SK-N-DZ (cell line): ENCODE measurements around the gene LLGL2.
A peak's percentile ranks its signal among the peaks of the same experiment; 100 is the strongest.
"Not testable (repeated sequence)": the region's sequence is repeated elsewhere in the genome, so short reads cannot be mapped to it uniquely, and the experiment has no call there.

Experiments used
- DNase-seq: peaks from one replicate; pipeline ENCODE4 v3.0.0-alpha.2; 2015; ENCODE audit warnings: low spot score

The LLGL2 gene

DNA sequence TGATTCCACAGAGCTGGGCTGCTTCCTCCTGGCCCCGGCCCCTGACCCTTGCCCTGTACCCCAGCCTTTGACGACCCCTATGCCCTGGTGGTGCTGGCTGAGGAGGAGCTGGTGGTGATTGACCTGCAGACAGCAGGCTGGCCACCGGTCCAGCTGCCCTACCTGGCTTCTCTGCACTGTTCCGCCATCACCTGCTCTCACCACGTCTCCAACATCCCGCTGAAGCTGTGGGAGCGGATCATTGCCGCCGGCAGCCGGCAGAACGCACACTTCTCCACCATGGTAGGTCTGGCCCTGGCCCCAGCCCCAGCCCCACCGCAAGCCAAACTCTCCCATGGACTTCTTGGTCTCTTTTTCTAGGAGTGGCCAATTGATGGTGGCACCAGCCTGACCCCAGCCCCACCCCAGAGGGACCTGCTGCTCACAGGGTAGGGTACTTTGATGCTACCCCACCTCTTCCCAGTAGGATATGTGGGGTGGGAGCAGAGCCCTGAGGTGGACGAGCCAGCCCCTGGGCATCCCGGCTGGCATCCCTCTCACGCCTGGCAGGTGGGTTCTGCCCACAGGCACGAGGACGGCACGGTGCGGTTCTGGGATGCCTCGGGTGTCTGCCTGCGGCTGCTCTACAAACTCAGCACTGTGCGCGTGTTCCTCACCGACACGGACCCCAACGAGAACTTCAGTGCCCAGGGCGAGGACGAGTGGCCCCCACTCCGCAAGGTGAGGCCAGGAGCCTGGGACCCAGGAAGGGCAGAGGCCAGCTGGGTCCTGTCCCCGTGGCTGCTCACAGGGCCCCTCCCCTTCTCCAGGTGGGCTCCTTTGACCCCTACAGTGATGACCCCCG lies 43.1 kb downstream of the LLGL2 start:
- no peak for DNase-seq

DNA sequence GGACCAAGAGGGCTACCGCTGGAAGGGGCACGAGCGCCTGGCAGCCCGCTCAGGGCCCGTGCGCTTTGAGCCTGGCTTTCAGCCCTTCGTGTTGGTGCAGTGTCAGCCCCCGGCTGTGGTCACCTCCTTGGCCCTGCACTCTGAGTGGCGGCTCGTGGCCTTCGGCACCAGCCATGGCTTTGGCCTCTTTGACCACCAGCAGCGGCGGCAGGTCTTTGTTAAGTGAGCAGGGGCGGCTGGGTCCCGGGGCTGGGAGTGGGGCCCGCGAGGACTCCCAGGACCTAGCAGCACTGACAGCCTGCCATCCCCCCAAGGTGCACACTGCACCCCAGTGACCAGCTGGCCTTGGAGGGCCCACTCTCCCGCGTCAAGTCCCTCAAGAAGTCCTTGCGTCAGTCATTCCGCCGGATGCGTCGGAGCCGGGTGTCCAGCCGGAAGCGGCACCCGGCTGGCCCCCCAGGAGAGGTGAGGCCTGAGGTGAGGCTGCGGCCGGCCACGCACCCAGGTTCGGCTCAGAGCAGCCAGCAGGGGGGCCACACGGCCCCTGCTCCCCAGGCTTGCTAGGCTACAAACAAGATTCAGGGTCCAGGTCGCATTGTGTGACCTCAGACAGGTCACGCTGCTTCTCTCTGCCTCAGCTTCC lies 44.7 kb downstream of the LLGL2 start:
- no peak for DNase-seq

DNA sequence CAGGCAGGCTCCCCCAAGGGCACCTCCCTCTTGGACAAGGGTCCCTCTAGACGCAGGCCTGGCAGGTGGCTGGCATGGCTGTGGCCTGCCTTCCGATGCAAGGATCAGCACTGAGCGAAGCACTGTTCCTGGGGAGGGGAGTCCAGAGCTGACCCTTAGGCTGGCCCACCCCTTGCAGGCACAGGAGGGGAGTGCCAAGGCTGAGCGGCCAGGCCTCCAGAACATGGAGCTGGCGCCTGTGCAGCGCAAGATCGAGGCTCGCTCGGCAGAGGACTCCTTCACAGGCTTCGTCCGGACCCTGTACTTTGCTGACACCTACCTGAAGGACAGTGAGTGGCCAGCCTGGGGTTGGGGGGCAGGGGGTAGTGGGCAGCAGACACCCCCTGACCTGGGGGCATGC lies 45.3 kb downstream of the LLGL2 start:
- DNase-seq, result no peak

DNA sequence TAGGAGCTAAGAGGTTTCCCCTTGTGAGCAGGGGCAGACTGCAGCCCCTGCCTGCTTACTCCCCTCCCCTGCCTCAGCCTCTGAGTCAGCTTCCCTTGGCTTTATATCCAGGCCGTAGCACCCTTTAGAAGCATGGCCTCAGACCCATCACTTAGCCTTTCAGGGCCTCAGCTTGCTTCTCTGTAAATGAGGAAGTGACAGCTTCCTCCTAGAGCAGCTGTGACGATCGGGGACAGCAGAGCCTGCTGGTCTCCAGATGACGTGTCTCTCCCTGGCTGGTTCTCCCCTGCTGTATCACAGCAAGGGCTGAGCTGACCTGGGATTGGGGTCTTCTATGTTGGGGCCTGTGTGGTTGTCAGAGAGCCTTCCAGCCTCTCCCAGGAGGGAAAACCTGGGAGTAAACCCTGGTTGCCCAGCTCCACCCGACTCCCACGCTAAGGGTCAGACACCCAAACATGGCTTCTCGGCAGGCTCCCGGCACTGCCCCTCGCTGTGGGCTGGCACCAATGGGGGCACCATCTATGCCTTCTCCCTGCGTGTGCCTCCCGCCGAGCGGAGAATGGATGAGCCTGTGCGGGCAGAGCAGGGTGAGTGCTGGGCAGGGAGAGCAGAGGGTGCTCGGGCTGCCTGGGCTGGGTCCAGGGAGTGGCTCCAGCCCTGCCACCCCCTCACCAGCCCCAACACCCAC lies 45.8 kb downstream of the LLGL2 start:
- no peak for DNase-seq

DNA sequence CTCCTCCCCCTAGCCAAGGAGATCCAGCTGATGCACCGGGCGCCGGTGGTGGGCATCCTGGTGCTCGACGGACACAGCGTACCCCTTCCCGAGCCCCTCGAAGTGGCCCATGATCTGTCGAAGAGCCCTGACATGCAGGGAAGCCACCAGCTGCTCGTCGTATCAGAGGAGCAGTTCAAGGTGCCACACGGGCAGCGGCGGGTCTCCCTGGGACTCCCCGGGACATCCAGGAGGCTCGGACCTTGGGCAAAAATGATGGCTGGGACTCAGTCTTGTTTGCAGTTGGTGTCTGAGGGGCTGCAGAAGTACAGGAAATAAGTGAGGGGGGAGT lies 46.4 kb downstream of the LLGL2 start:
- no peak for DNase-seq

DNA sequence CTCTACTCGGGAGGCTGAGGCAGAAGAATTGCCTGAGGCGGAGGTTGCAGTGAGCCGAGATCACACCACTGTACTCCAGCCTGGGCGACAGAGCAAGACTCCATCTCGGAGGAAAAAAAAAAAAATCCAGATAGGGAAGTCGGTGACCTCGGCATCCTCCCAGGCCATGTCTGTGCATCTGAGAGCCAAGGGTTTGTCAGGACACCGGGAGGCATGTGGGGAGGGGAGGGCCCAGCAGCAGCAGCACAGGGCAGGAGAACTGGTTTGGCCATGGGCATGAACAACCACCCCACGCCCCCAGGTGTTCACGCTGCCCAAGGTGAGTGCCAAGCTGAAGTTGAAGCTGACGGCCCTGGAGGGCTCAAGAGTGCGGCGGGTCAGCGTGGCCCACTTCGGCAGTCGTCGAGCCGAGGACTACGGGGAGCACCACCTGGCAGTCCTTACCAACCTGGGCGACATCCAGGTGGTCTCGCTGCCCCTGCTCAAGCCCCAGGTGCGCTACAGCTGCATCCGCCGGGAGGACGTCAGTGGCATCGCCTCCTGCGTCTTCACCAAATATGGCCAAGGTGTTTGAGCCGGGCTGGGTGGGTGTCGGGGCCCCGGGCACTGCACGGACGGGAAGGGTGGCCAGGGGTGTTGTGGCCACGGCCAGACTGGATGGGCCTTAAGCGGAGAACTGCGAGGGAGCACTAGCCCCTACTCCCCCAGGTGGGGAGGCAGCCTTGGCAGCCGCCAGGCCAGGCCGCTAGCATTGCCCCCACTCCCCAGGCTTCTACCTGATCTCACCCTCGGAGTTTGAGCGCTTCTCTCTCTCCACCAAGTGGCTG lies 47.4 kb downstream of the LLGL2 start:
- DNase-seq, result no peak

DNA sequence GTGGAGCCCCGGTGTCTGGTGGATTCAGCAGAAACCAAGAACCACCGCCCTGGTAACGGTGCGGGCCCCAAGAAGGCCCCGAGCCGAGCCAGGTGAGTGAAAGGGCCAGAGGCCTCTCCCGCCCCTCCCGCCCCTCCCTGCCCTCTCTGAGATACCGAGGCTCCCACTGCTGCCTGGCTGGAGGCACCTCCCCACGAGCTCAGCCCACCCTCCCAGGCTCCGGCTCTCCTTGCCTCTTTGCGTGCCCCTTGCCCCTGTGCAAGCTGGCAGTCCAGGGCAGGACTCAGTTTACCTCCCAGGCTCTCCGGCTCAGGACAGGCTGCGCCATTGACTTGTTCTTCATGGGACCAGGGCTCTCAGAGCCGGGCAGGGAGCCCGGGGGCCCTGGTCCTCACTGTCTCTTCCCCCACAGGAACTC lies 48.1 kb downstream of the LLGL2 start:
- no peak for DNase-seq

DNA sequence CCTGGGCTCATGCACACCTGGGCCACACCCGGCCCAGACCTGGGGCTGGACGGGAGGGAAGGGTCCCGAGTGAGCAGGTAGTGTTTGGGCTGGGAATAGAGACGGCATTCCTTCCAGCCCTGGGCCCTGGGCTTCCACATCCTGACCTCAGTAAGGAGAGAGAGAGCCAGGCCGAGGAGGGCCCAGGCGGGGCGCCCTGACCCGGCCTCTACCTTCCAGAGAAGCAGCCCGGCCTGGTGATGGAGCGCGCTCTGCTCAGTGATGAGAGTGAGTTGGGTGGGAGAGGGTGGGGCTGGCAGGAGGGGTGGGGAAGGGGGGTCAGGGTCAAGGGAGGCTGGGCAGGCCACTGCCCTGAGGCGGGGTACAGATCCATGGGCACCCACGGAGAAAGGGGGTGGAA lies 48.5 kb downstream of the LLGL2 start:
- no peak for DNase-seq

DNA sequence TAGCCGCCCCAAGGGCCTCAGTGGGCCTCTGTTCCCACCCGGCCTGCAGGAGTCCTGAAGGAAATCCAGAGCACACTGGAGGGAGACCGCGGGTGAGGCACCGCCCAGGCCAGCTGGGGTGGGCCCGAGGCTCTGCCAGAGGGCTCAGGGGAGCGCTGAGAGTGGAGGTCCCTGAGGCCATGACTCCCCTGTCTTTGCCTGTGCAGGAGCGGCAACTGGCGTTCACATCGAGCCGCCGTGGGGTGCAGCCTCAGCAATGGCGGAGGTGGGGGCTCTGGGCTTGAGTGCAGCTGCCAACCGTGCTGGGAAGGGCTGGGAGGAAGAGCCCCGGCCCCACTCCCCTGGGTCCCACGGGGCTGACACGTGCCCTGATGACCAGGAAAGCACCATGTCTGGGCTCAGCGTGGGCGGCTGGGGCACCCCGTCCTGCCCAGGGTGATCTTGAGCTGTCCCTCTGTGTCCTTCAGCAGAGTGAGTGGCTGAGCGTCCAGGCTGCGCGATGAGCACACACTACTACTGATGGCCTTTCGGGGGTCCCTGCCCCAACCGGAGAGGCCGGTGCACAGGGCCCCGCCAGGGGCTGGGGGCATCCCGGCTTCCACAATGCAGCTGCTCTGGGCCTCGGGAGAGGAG lies 49.0 kb downstream of the LLGL2 start:
- no peak for DNase-seq

DNA sequence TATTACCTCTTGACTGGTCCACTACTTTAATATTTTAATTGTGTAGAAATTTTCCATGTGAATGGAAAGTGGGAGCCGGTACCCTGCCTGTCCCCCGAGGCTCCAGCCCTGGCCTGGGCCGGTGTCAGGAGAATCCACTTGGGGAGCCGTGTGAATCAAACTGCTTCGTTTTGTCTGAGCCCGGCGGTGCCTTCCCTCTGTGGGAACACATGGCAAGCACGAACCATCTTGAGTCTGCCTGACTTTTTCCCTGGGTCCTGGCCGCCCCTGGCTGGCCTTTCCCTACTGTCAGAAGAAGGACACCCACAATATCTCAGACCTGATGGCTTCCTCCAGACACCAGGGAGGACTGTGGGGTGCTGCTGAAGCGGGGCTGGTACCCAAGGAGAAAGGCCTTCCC lies 49.7 kb downstream of the LLGL2 start:
- DNase-seq, result no peak

DNA sequence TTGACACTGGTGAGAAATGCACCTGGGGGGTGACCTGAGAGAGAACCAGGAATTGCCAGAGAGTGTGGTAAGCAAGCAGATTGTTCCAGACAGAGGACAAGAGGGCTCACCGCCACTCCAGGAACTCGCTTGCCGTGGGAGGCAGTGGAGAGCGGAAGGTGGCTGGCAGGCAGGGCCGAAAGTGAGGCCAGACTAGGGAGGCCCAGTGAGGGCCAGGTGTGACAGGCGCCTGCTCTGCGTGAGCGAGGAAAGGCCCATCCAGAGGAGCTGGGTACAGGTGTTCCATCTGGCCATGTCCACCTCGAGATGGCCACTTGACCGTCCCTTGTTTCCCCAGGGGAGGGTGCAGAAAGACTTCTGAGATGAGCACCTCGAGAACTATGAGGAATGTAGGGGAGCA lies 50.2 kb downstream of the LLGL2 start:
- DNase-seq, result no peak

DNA sequence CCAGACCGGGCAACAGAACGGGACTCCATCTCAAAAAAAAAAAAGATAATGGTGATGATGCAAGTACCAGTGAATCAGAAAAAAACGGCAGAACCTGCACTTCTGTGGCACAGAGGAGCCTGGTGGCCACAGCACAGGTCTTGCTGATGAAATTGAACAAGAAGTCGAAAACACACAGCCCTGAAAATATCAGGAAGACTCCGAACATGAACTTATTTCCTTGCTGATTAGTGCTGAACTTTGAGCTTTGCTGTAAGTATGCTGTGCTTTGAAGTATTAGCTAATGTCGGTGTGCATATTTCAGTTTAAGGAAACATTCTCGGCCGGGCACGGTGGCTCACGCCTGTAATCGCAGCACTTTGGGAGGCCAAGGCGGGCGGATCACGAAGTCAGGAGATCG lies 51.2 kb downstream of the LLGL2 start:
- no peak for DNase-seq

DNA sequence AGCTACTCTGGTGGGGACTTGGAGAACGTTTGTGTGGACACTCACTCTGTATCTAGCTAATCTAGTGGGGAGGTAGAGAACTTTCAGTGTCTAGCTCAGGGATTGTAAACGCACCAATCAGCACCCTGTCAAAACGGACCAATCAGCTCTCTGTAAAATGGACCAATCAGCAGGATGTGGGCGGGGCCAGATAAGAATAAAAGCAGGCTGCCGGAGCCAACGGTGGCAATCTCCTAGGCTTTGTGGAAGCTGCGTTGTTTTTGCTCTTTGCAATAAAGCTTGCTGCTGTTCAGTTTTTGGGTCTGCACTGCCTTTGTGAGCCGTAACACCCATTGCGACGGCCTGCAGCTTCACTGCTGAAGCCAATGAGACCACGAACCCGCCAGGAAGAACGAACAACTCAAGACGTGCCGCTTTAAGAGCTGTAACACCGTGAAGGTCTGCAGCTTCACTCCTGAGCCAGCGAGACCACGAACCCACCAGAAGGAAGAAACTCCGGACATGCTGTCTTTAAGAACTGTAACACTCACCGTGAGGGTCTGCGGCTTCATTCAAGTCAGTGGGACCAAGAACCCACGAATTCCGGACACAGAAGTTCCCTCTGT lies 55.7 kb downstream of the LLGL2 start:
- DNase-seq, result not testable (repeated sequence)

DNA sequence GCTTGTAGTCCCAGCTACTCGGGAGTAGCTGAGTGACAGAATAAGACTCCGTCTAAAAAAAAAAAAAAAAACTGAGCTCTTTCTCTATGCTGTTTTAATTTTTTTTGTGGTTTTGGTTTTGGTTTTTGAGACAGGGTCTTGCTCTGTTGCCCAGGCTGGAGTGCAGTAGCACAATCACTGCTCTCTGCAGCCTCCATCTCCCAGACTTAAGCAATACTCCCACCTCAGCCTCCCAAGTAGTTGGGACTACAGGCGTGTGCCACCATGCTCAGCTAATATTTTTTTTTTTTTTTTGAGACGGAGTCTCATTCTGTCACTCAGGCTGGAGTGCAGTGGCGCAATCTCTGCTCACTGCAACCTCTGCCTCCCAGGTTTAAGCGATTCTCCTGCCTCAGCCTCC lies 57.7 kb downstream of the LLGL2 start:
- not testable (repeated sequence) for DNase-seq

DNA sequence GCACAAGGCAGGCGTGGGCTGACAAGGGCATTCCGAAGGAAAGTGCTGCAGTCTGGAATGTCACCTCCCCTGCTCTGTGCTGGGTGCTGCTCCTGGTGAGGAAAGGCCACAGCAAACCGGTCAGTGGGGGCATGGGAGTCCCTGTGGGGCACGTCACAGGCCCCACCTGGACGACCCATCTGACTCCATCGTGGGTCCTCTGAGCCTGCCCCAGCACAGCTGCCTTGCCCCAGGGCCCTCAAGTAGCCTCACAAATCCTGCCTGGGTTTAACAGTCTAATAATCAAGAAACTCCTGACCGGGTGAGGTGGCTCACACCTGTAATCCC lies 59.3 kb downstream of the LLGL2 start:
- DNase-seq, result no peak

DNA sequence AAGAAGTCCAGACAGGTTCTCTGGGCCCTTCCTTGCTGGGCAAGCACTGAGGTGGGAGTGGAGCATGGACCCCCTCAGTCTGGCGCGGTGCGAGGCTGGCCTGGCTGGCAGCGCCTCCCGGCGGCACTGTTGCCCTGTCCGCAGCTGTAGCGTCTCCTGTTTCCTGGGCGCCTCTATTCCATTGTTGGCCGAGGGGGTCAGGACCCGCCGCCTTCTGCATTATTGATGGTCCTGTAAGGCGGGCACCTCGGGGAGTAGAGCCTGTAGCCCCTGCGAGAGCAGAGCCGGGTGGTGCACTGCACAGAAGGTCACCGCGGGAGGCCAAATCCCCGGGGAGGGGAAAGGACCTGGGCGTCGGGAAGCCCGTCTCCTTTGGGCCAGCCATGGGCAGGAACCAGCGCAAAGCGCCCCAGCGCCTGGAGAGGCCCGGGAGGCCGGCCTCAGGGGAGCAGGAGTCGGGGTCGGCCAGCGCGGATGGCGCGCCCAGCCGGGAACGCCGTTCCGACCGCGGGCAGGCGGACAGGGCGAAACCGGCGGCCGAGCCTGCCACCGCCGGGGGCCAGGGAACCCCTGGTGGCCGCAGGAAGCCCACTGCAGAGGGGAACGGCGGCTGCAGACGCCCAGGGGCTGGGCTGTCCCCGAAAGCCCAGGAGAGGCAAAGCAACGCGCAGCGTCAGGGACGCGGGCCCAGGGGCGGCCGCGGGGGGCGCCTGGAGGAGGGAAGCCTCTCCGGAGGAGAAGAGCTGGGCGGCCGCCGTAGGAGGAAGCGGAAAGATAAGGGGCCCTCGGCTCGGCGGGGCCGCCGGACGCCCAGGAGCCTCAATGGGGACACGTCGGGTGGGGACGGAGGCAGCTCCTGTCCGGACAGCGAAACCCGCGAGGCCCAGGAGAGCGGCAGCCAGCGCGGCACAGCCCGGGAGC lies 62.4 kb downstream of the LLGL2 start, which contains the start of gene MYO15B:
MYO15B (plus strand) TSS at position 126 of the 921 bp plus-strand sequence; CDS start at position 384, 258 bp downstream.
- DNase-seq, result peak; percentile 63

DNA sequence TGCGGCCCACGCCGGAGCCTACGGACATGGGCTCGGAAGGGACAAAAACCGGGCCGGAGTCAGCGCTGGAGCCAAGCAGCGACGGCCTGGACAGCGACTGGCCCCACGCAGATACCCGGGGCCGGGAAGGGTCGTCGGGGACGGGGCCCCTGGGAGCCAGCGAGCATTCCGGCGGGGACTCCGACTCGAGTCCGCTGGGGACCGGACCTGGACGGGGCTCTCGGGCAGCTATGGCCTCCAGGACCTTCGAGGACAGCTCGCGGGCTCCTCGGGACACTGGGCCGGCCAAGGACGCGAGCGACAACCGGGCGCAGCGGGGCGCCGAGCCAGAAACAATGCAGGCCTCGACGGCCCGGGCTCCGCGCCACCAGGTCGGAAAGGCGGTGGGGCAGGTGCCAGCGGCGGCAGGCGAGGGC lies 63.1 kb downstream of the LLGL2 start:
- no peak for DNase-seq

DNA sequence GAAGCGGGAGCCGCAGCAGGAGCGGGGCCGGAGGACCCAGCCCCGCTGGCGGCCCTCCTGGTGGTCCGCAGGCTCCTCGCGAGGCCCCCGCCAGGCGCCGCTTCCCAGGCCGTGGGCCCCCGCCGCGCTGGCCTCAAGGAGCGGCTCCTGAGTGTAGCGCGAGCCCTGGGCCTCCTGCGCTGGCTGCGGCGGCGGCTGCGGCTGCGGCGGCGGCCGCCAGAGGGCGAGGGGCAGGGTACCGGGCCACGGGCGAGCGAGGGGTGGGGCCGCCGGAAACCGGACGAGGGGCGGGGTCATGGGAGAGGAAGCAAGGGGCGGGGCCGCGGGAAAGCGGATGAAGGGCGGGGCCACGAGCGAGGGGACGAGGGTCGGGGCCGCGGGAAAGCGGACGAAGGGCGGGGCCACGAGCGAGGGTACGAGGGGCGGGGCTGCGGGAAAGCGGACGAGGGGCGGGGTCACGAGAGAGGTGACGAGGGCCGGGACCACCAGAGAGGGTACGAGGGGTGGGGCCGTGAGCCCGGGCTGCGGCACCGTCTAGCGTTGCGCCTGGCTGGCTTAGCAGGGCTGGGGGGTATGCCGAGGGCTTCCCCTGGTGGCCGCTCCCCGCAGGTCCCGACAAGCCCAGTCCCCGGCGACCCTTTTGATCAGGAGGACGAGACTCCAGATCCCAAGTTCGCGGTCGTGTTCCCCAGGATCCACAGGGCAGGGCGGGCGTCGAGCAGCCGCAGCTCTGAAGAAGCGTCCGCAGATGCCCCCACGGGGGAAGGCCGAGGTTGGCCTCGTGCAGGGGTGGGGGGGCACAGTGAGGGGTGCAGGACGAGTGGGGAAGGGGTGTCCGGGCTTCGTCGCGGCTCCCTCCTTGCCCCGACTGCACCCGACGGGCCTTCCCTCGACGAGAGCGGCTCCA lies 63.8 kb downstream of the LLGL2 start:
- peak; percentile 84 for DNase-seq

DNA sequence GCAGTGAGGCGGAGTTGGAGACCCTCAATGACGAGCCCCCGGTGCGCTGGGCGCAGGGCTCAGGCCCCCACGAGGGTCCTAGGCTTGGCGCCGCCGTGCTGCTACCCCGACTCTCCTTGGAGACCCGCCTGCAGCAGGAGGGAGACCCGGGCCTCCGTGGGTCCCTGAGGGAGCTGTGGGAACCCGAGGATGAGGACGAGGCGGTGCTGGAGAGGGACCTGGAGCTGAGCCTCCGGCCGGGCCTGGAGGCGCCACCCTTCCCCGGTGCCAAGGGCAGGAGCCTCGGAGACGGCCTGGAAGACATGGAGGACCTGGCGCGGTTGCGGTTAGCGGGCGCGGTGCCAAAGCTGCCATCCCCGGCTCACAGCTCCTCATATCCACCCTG lies 64.4 kb downstream of the LLGL2 start:
- DNase-seq, result no peak
